Sigmoid colon (tissue), 7 donors: ENCODE results near the gene TBC1D2B. TPM values are rescaled to one million over a fixed set of nuclear protein-coding genes. Genes with fewer than 3 reads are reported as not detected.

Source experiments
- DNase-seq: peaks from one replicate; pipeline ENCODE4 v3.0.0-alpha.2; 2019
- H3K27ac ChIP-seq, 4 donors: fragments of 200-600 bp; sonication (generic); one replicate each; pipeline ENCODE4 v1.5.1; 2016 to 2019; ENCODE audit warnings: mild to moderate bottlenecking in 1 of 4
- H3K27me3 ChIP-seq, 3 donors: fragments of 200-600 bp; sonication (generic); one replicate each; pipeline ENCODE4 v1.5.1; 2019; ENCODE audit warnings: mild to moderate bottlenecking in 1 of 3
- H3K36me3 ChIP-seq, 4 donors: fragments of 200-600 bp; sonication (generic); one replicate each; pipeline ENCODE4 v1.5.1; 2016 to 2019
- H3K4me1 ChIP-seq, 4 donors: fragments of 200-600 bp; sonication (generic); one replicate each; pipeline ENCODE4 v1.5.1; 2017 to 2019
- H3K4me3 ChIP-seq, 4 donors: fragments of 200-600 bp; sonication (generic); one replicate each; pipeline ENCODE4 v1.5.1; 2017 to 2019; ENCODE audit warnings: mild to moderate bottlenecking in 2 of 4, moderate library complexity in 1 of 4
- H3K9me3 ChIP-seq, 4 donors: fragments of 200-600 bp in 3 of 4; sonication (generic) in 3 of 4; one replicate each; pipeline versions ENCODE4 v1.5.1 to v1.6.1; 2013 to 2019
- EP300 ChIP-seq, 4 donors: sonication (generic); formaldehyde crosslinking; IDR thresholded peaks; one replicate each; pipeline ENCODE4 v1.6.1; 2017; ENCODE audit warnings: antibody characterized with exemption in 4 of 4
- POLR2A ChIP-seq, 2 donors: fragments of 450-650 bp; IDR thresholded peaks; one replicate each; pipeline ENCODE4 v1.6.1; 2016; ENCODE audit warnings: antibody characterized with exemption in 2 of 2, mild to moderate bottlenecking in 2 of 2, moderate library complexity in 2 of 2
- POLR2AphosphoS5 ChIP-seq, 4 donors: sonication (generic); formaldehyde crosslinking; IDR thresholded peaks; one replicate each; pipeline ENCODE4 v1.6.1; 2017; ENCODE audit warnings: antibody characterized with exemption in 4 of 4
- WGBS, 2 donors: extraction: QIAGEN DNeasy Blood & Tissue Kit; methylation state at CpG; one replicate each; pipeline ENCODE4 v1.1.7; 2013; 5-methylcytosine and 5-hydroxymethylcytosine counted together
- intact Hi-C: fragments of 100-400 bp; cut with DNase I; formaldehyde crosslinking; loops from one replicate; pipeline ENCODE4 v1.15.1; 2023
- polyA plus RNA-seq, 3 donors: library from polyadenylated mRNA; stranded (reverse); fragments of 200-250 nt; gene quantifications; one replicate each; pipeline ENCODE4 v1.2.3, GENCODE V29; 2013
- total RNA-seq, 4 donors: library from RNA; depleted of rRNA; stranded (reverse); fragments of >200 nt; gene quantifications; one replicate each; pipeline ENCODE4 v1.1.0, GENCODE V29; 2016
- TF ChIP-seq, protein P1 (sequence below), 4 experiments: fragments of 450-650 bp in 3 of 4; fragments of 200-600 bp in 1 of 4; IDR thresholded peaks; one replicate each; pipeline ENCODE4 v1.5.1; 2016 to 2019; ENCODE audit warnings: antibody characterized with exemption in 4 of 4, mild to moderate bottlenecking in 3 of 4, moderate library complexity in 2 of 4
- donor health status: healthy with polysubstance abuse.
- donor health status: Bipolar disorder and iron deficiency.
- donor health status: healthy.

TBC1D2B gene
- total and polyA plus RNA-seq, 7 donors: 7.6 to 47.1 (median 29.9) TPM

DNA sequence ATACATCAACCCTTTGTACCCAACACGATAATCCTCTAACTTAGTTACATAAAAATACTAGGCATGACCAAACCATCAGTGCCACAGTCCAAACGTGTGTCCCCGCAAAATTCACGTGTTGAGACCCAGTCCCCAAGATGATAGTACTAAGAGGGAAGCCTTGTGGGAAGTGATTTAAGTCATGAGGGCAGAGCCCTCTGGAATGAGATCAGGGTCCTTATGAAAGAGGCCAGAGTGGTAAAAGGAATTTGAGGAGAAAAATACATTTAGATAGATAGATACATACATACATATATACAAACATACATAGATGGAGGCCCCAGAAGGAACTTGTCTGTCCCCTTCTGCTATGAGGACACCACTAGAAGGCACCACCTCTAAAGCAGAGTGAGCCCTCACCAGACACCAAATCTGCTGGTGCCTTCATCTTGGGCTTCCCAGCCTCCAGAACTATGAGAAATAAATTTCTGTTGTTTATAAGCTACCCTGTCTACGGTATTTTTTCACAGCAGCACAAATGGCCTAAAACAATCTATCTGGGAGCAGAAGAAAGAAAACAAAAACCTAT, 8.0 kb downstream of the TBC1D2B start:
- H3K4me1 ChIP-seq: peaks cover 0 to 95% (median 87%) of the 10 kb centered on the region in 4 donors
- H3K27ac ChIP-seq: peak overlapping the region; percentile 69 to 90 (median 77)
- H3K36me3 ChIP-seq: no peaks in the 10 kb centered on the region
- H3K4me3 ChIP-seq: no peak overlapping the region
- no peaks in the 10 kb centered on the region for H3K9me3 ChIP-seq
- intact Hi-C loops: no loop called here
- H3K27me3 ChIP-seq: no peaks in the 10 kb centered on the region
- no peak for DNase-seq
- 58 to 67% methylated on average over 5 of the region's 5 CpGs for WGBS, 2 donors
- TF ChIP-seq POLR2AphosphoS5 (IDR thresholded peaks at IDR 0.05): no peak
- no peak for TF ChIP-seq EP300 (IDR thresholded peaks at IDR 0.05)
- TF ChIP-seq POLR2A (IDR thresholded peaks at IDR 0.05): no peak
- TF ChIP-seq, protein P1, sequence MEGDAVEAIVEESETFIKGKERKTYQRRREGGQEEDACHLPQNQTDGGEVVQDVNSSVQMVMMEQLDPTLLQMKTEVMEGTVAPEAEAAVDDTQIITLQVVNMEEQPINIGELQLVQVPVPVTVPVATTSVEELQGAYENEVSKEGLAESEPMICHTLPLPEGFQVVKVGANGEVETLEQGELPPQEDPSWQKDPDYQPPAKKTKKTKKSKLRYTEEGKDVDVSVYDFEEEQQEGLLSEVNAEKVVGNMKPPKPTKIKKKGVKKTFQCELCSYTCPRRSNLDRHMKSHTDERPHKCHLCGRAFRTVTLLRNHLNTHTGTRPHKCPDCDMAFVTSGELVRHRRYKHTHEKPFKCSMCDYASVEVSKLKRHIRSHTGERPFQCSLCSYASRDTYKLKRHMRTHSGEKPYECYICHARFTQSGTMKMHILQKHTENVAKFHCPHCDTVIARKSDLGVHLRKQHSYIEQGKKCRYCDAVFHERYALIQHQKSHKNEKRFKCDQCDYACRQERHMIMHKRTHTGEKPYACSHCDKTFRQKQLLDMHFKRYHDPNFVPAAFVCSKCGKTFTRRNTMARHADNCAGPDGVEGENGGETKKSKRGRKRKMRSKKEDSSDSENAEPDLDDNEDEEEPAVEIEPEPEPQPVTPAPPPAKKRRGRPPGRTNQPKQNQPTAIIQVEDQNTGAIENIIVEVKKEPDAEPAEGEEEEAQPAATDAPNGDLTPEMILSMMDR (IDR thresholded peaks at IDR 0.05): no peak

DNA sequence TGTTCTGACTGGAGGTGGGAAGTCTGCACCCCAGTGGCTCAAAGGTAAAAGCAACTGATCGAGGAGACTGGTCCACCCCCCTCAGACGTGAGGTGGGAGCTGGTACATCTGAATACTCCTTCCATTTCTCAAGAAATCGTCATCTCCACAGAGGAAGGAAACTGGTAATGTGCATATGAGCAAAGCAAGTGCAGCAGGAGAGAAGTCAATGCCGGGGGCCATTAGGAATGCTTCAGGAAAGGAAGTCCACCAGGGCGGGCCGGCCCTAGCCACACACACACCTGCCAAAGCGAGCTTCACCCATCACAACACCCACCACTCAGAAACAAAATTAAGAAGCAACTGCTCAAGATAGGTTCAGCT, 8.5 kb downstream of the TBC1D2B start:
- intact Hi-C loops: no loop called here

DNA sequence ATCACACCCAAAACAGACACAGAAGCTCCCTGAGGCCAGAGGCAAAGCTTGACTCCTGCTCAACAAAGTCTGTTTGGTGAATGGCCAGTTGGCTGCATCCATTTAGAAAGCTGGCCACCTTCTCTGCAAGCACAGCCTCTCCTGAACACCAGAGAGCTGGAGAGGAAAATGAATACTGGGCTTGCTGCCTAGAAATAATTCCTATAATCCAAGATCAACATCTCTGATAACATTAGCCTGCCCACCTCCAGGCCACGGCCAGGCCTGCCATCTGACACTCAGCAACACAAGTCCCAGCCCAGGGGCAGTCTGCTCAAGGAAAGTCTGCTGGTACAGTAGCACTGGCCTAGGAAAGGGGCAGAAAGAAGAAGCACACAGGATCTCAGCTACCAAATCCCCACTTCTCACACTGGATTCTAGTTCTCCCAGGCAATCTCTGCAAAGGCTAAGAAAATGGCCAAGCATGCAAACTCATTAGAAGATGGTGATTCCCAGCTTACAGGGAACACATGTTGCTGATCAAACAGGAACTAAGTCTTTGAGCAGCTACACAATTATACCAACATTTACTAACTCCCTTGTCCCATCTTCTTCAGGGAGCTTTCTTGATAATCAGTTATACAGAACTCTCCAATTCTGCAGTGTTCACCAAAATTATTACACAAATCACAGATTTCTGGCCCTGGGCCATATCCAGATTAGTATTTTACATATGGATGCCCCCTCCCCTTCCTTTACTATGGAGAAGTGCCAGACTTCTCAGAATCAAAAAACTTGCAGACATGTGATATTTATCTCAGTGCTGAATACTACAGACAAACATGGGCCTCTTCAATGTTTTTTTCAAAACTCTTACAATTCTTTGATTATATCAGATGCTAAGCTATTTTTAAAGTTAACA, 9.9 kb downstream of the TBC1D2B start:
- no peaks in the 10 kb centered on the region for H3K9me3 ChIP-seq
- WGBS, 2 donors: 4 to 37% methylated on average over 1 of the region's 1 CpG
- H3K4me3 ChIP-seq: no peak overlapping the region
- TF ChIP-seq POLR2AphosphoS5 (IDR thresholded peaks at IDR 0.05): no peak
- TF ChIP-seq, protein P1 (IDR thresholded peaks at IDR 0.05): no peak
- no peak for TF ChIP-seq EP300 (IDR thresholded peaks at IDR 0.05)
- TF ChIP-seq POLR2A (IDR thresholded peaks at IDR 0.05): no peak
- peak overlapping the region; percentile 69 to 90 (median 77) for H3K27ac ChIP-seq
- intact Hi-C loops: no loop called here
- peak; percentile 61 for DNase-seq
- H3K27me3 ChIP-seq: no peaks in the 10 kb centered on the region
- H3K36me3 ChIP-seq: no peaks in the 10 kb centered on the region
- H3K4me1 ChIP-seq: peaks cover 0 to 96% (median 90%) of the 10 kb centered on the region in 4 donors

More for the DNA sequence above, 8.5 kb downstream of the TBC1D2B start:
- Histone ChIP-seq H3K36me3 (no peaks in the 10 kb centered on the region), H3K9me3 (no peaks in the 10 kb centered on the region), H3K4me1 (peaks cover 0 to 96% (median 92%) of the 10 kb centered on the region in 4 donors), H3K27ac (peak overlapping the region; percentile 69 to 90 (median 77)), H3K4me3 (no peak overlapping the region), H3K27me3 (no peaks in the 10 kb centered on the region)
- WGBS, 2 donors: 34 to 67% methylated on average over 7 of the region's 7 CpGs
- TF ChIP-seq EP300 (IDR thresholded peaks at IDR 0.05) (no peak), POLR2A (IDR thresholded peaks at IDR 0.05) (no peak), POLR2AphosphoS5 (IDR thresholded peaks at IDR 0.05) (no peak)
- TF ChIP-seq, protein P1 (IDR thresholded peaks at IDR 0.05): no peak
- DNase-seq: peak; percentile 46

DNA sequence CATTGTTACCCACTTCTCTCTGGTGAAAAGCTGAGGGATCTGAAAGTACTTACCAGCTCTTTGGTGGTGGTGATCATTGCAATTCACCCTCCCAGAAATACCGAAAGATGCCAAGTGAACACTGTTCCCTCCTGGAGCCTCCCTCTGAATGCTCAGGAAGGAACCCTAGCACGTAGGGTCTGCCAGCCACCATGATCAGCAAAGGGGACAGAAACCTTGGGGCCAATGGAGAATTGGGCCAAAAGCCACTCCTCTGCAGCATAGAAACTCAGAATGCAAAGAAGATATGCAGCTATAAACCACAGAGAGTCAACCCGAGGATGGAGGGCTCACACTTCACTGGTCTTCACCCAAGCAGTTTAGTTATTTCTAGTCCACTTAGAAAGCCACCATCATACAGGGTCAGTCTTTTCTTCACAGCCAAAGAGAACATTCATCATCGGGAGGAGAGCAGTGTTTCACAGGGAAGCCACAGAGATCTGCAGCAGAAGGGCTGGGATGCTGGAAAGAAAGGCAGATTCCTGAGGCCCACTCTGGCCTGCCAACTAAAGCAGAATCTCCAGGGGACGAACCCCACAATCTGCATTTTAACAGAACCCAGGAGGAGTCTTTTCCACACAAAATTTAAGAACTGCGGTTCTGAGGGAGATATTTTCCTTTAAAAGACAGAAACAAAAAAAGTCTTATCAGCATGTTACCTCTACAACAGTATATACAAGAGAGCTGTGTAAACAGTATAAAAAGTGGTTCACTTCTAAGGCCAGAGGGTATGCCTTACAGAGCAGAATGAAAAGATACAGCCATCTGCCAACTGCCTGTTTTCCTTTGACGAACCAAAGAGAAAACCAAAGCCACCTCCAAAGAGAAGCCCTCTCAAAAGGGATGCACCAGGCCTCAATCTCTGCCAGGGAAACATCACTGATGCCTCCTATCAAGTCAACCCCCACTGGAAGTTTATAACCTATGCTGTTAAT, 11.3 kb downstream of the TBC1D2B start:
- DNase-seq: peak; percentile 65
- intact Hi-C loops: no loop called here
- peaks cover 0 to 96% (median 87%) of the 10 kb centered on the region in 4 donors for H3K4me1 ChIP-seq
- TF ChIP-seq POLR2AphosphoS5 (IDR thresholded peaks at IDR 0.05) (no peak), EP300 (IDR thresholded peaks at IDR 0.05) (no peak), POLR2A (IDR thresholded peaks at IDR 0.05) (no peak)
- TF ChIP-seq, protein P1 (IDR thresholded peaks at IDR 0.05): no peak
- no peaks in the 10 kb centered on the region for H3K36me3 ChIP-seq
- H3K27me3 ChIP-seq: no peaks in the 10 kb centered on the region
- H3K4me3 ChIP-seq: no peak overlapping the region
- no peaks in the 10 kb centered on the region for H3K9me3 ChIP-seq
- 37 to 52% methylated on average over 7 of the region's 7 CpGs for WGBS, 2 donors
- peak overlapping the region; percentile 69 to 90 (median 77) for H3K27ac ChIP-seq
